ENCODE measurements around the gene MYNN. TPM values are rescaled to one million over a fixed set of nuclear protein-coding genes. Genes with fewer than 3 reads are reported as not detected.

Gene MYNN
- total RNA-seq, 1 donor from 2014 or later = 14.3 TPM

GRCh38 chr3:169835533-169835932 lies 62.3 kb downstream of the MYNN start:
- TF ChIP-seq, protein P1, sequence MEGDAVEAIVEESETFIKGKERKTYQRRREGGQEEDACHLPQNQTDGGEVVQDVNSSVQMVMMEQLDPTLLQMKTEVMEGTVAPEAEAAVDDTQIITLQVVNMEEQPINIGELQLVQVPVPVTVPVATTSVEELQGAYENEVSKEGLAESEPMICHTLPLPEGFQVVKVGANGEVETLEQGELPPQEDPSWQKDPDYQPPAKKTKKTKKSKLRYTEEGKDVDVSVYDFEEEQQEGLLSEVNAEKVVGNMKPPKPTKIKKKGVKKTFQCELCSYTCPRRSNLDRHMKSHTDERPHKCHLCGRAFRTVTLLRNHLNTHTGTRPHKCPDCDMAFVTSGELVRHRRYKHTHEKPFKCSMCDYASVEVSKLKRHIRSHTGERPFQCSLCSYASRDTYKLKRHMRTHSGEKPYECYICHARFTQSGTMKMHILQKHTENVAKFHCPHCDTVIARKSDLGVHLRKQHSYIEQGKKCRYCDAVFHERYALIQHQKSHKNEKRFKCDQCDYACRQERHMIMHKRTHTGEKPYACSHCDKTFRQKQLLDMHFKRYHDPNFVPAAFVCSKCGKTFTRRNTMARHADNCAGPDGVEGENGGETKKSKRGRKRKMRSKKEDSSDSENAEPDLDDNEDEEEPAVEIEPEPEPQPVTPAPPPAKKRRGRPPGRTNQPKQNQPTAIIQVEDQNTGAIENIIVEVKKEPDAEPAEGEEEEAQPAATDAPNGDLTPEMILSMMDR (IDR thresholded peaks at IDR 0.05) = no peak
- Mint-ChIP-seq H3K27me3 (ENCODE audit: low read depth) (no peaks in the 10 kb centered on the region), H3K27ac (ENCODE audit: unreplicated experiment) (no peak overlapping the region), H3K4me1 (ENCODE audit: low read depth) (peaks cover 10% of the 10 kb centered on the region), H3K36me3 (ENCODE audit: low read depth) (no peaks in the 10 kb centered on the region), H3K4me3 (ENCODE audit: unreplicated experiment) (no peak overlapping the region), H3K9me3 (ENCODE audit: low read depth) (no peaks in the 10 kb centered on the region)
- DNase-seq (ENCODE audit: low spot score) = no peak

GRCh38 chr3:169836078-169836941 lies 63.1 kb downstream of the MYNN start:
- peak overlapping the region; percentile 60 for H3K27ac Mint-ChIP-seq (ENCODE audit: unreplicated experiment)
- H3K9me3 Mint-ChIP-seq (ENCODE audit: low read depth) = no peaks in the 10 kb centered on the region
- peaks cover 10% of the 10 kb centered on the region for H3K4me1 Mint-ChIP-seq (ENCODE audit: low read depth)
- TF ChIP-seq, protein P1 (IDR thresholded peaks at IDR 0.05) = no peak
- no peaks in the 10 kb centered on the region for H3K27me3 Mint-ChIP-seq (ENCODE audit: low read depth)
- no peaks in the 10 kb centered on the region for H3K36me3 Mint-ChIP-seq (ENCODE audit: low read depth)
- no peak for DNase-seq (ENCODE audit: low spot score)
- H3K4me3 Mint-ChIP-seq (ENCODE audit: unreplicated experiment) = no peak overlapping the region

DNA sequence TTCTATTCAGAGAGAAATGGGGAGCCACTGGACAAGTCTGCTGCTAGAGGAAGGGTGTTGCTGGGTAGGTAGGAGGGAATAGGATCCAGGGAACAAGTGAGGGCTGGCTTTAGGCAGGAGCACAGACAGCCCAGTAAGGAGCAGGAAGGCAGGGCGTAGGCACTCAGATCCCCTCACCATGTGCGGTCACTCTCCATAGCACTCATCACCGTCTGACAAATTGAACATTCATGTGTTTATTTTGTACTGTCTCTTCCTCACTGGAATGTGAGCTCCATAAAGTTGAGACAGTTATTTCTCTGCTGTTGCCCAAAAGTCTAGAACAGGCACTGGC lies 63.7 kb downstream of the MYNN start:
- Mint-ChIP-seq H3K9me3 (ENCODE audit: low read depth) (no peaks in the 10 kb centered on the region), H3K36me3 (ENCODE audit: low read depth) (no peaks in the 10 kb centered on the region), H3K27me3 (ENCODE audit: low read depth) (no peaks in the 10 kb centered on the region), H3K4me1 (ENCODE audit: low read depth) (peaks cover 10% of the 10 kb centered on the region), H3K4me3 (ENCODE audit: unreplicated experiment) (no peak overlapping the region), H3K27ac (ENCODE audit: unreplicated experiment) (peak overlapping the region; percentile 60)
- TF ChIP-seq, protein P1 (IDR thresholded peaks at IDR 0.05) = no peak
- DNase-seq (ENCODE audit: low spot score) = no peak

GRCh38 chr3:169838511-169839030 lies 65.4 kb downstream of the MYNN start:
- DNase-seq (ENCODE audit: low spot score) = no peak
- no peaks in the 10 kb centered on the region for H3K36me3 Mint-ChIP-seq (ENCODE audit: low read depth)
- no peak overlapping the region for H3K4me3 Mint-ChIP-seq (ENCODE audit: unreplicated experiment)
- H3K9me3 Mint-ChIP-seq (ENCODE audit: low read depth) = peaks cover 2% of the 10 kb centered on the region
- peaks cover 1% of the 10 kb centered on the region for H3K27me3 Mint-ChIP-seq (ENCODE audit: low read depth)
- H3K27ac Mint-ChIP-seq (ENCODE audit: unreplicated experiment) = no peak overlapping the region
- TF ChIP-seq, protein P1 (IDR thresholded peaks at IDR 0.05) = no peak
- peaks cover 10% of the 10 kb centered on the region for H3K4me1 Mint-ChIP-seq (ENCODE audit: low read depth)

Other genes starting within 250 kb of the MYNN start
- gene MECOM, start 109.7 kb upstream of the MYNN start, total RNA-seq = 4.6 to 11.4 TPM (median 5.2 TPM) in 3 replicates
- 0.99 to 1.4 TPM in 2 of 3 replicates, not detected in the other for gene TERC, start 8.3 kb upstream of the MYNN start, total RNA-seq
- gene ACTRT3, start 3.8 kb upstream of the MYNN start, total RNA-seq = 3.6 to 5.7 TPM (median 4.6 TPM) in 3 replicates
- not detected in 3 replicates for gene LRRIQ4, start 39.5 kb downstream of the MYNN start, total RNA-seq
- gene LRRC34, start 39.5 kb downstream of the MYNN start, total RNA-seq = 1.5 to 2.2 TPM (median 1.9 TPM) in 3 replicates
- gene LRRC31, start 96.5 kb downstream of the MYNN start, total RNA-seq = not detected in 3 replicates
- gene SAMD7, start 138.2 kb downstream of the MYNN start, total RNA-seq = not detected in 3 replicates
- 99.2 to 128 TPM (median 106 TPM) in 3 replicates for gene SEC62, start 193.4 kb downstream of the MYNN start, total RNA-seq